K562 (cell line): ENCODE data around the gene FADS1. TPM values are rescaled to one million over a fixed set of nuclear protein-coding genes. Genes with fewer than 3 reads are reported as not detected.

Source experiments
- ATAC-seq: fragments of 200-7000 bp; cut with Tn5 transposase; 3 replicates; pipeline ENCODE4 v1.9.1; 2020; ENCODE audit warnings: moderate library complexity
- BruUV-seq: library from RNA; stranded (reverse); fragments of 400-500 nt; replicated peaks from 2 replicates; lab custom pipeline; 2021; lab: Mats Ljungman, UMichigan
- CTCF ChIA-PET: fragments of 300-600 bp; formaldehyde crosslinking; extraction: SDS; loops from one replicate; lab custom pipeline; 2021; ENCODE audit warnings: low intra/inter-chr PET ratio; lab: Yijun Ruan, JAX
- POLR2A ChIA-PET: fragments of 300-600, 350-650 bp; sonication (Branson Sonifier 250); formaldehyde crosslinking; extraction: SDS; loops from one replicate; lab custom pipeline; 2021; ENCODE audit warnings: antibody characterized with exemption, inconsistent platforms; lab: Yijun Ruan, JAX
- DNase-seq, 4 experiments: peaks; one replicate each; pipeline versions ENCODE4 v3.0.0 to v3.0.0-alpha.2; 2011 to 2018; ENCODE audit warnings: low spot score in 3 of 4, mixed read lengths in 3 of 4; ENCODE audit errors: extremely low read depth in 1 of 4
- FAIRE-seq: peaks from 2 replicates; lab custom pipeline; 2011; peaks lifted over from hg19 to GRCh38; lab: Jason Lieb, UNC
- H2AFZ ChIP-seq: 2 replicates; pipeline ENCODE4 v1.6.0; 2011; ENCODE audit warnings: low read depth, low read length, control low read depth, inconsistent platforms
- H3K27ac ChIP-seq: fragments of 200-600 bp; 3 replicates; pipeline ENCODE4 v1.8.0; 2011; ENCODE audit warnings: low read depth, mild to moderate bottlenecking, control low read depth, inconsistent platforms, low read length, moderate library complexity, mixed read lengths; ENCODE audit errors: extremely low read depth
- H3K27me3 ChIP-seq, 2 experiments: fragments of 300-600 bp in 1 of 2; 2 replicates in 1 of 2; 3 replicates in 1 of 2; pipeline versions ENCODE4 v1.6.0 to v1.8.0; 2011; ENCODE audit warnings: inconsistent platforms in 2 of 2, low read length in 2 of 2, mild to moderate bottlenecking in 1 of 2, mixed read lengths in 1 of 2, moderate library complexity in 1 of 2; ENCODE audit not compliant: control insufficient read depth in 2 of 2, insufficient read depth in 2 of 2
- H3K36me3 ChIP-seq: fragments of 300-600 bp; 3 replicates; pipeline ENCODE4 v1.8.0; 2011; ENCODE audit warnings: mild to moderate bottlenecking, low read length, inconsistent platforms; ENCODE audit not compliant: control insufficient read depth, insufficient read depth
- H3K4me1 ChIP-seq, 2 experiments: fragments of 200-600 bp in 1 of 2; replicated peaks in 1 of 2; 2 replicates in 1 of 2; 3 replicates in 1 of 2; pipeline versions ENCODE4 v1.5.1 to v1.8.0; 2011; ENCODE audit warnings: inconsistent platforms in 2 of 2, low read length in 2 of 2, mild to moderate bottlenecking in 1 of 2, mixed read lengths in 1 of 2, moderate library complexity in 1 of 2; ENCODE audit not compliant: control insufficient read depth in 2 of 2, insufficient read depth in 2 of 2
- H3K4me2 ChIP-seq: 2 replicates; pipeline ENCODE4 v1.6.1; 2011; ENCODE audit warnings: low read length, control low read depth, inconsistent platforms, mixed read lengths; ENCODE audit not compliant: insufficient read depth
- H3K4me3 ChIP-seq: fragments of 200-600 bp; sonication (generic), shearing (Covaris generic); 2 replicates; pipeline ENCODE4 v1.5.1; 2016; ENCODE audit warnings: control low read depth, inconsistent platforms
- H3K79me2 ChIP-seq: fragments of 200-600 bp; 3 replicates; pipeline ENCODE4 v1.8.0; 2011; ENCODE audit warnings: low read length, inconsistent platforms; ENCODE audit not compliant: control insufficient read depth, insufficient read depth
- H3K9ac ChIP-seq, 2 experiments: 2 replicates each; pipeline versions ENCODE4 v1.6.0 to v1.6.1; 2011; ENCODE audit warnings: low read depth in 2 of 2, low read length in 2 of 2, control low read depth in 1 of 2, inconsistent platforms in 1 of 2, mild to moderate bottlenecking in 1 of 2, mixed read lengths in 1 of 2; ENCODE audit not compliant: insufficient read depth in 1 of 2
- H3K9me1 ChIP-seq: one replicate; pipeline ENCODE4 v1.6.0; 2011; ENCODE audit warnings: inconsistent platforms, mild to moderate bottlenecking, low read length, moderate library complexity; ENCODE audit not compliant: control insufficient read depth, insufficient read depth
- H3K9me3 ChIP-seq: replicated peaks from 2 replicates; pipeline ENCODE4 v1.5.1; 2011; ENCODE audit warnings: low read depth, low read length, inconsistent platforms; ENCODE audit not compliant: control insufficient read depth, insufficient read depth
- H4K20me1 ChIP-seq: replicated peaks from 2 replicates; pipeline ENCODE4 v1.6.1; 2011; ENCODE audit warnings: low read length, inconsistent platforms, mixed read lengths; ENCODE audit not compliant: control insufficient read depth, insufficient read depth
- ADNP ChIP-seq: fragments of 200-800 bp; sonication (Bioruptor generic); IDR thresholded peaks from 2 replicates; pipeline ENCODE4 v1.6.1; 2016; ENCODE audit warnings: missing genetic modification characterization, missing compliant biosample characterization
- BDP1 ChIP-seq: IDR thresholded peaks from 3 replicates; pipeline ENCODE4 v1.6.1; 2011; ENCODE audit not compliant: insufficient read length, insufficient read depth
- BRCA1 ChIP-seq, 2 experiments: fragments of 450-650 bp in 1 of 2; sonication (generic) in 1 of 2; formaldehyde crosslinking in 1 of 2; IDR thresholded peaks; 2 replicates each; pipeline versions ENCODE4 v1.5.0 to v1.6.1; 2017 to 2020; ENCODE audit warnings: mild to moderate bottlenecking in 1 of 2, missing genetic modification reagents in 1 of 2
- CEBPB ChIP-seq: fragments of 450-650 bp; IDR thresholded peaks from 2 replicates; pipeline ENCODE4 v1.6.1; 2016; ENCODE audit warnings: missing genetic modification characterization, missing compliant biosample characterization
- CEBPG ChIP-seq, 3 experiments: fragments of 200-800 bp in 1 of 3; sonication (Bioruptor generic) in 1 of 3; sonication (generic) in 1 of 3; formaldehyde crosslinking in 1 of 3; IDR thresholded peaks in 2 of 3; conservative IDR thresholded peaks in 1 of 3; 2 replicates each; pipeline versions ENCODE4 v1.6.1 to v1.8.0; 2016 to 2022; ENCODE audit warnings: missing compliant biosample characterization in 2 of 3, missing genetic modification characterization in 2 of 3, mild to moderate bottlenecking in 1 of 3, missing genetic modification reagents in 1 of 3
- ESRRA ChIP-seq: fragments of 450-650 bp; IDR thresholded peaks from 2 replicates; pipeline ENCODE4 v1.6.1; 2014; ENCODE audit warnings: low read depth, mild to moderate bottlenecking, moderate library complexity, borderline replicate concordance
- EZH2 ChIP-seq: IDR thresholded peaks from 2 replicates; pipeline ENCODE4 v1.6.1; 2012; ENCODE audit warnings: low read depth, mild to moderate bottlenecking, inconsistent platforms, low read length, borderline replicate concordance
- KLF1 ChIP-seq: fragments of 450-650 bp; IDR thresholded peaks from 2 replicates; pipeline ENCODE4 v1.6.1; 2016; ENCODE audit warnings: missing genetic modification characterization, missing compliant biosample characterization
- MAFG ChIP-seq: fragments of 450-650 bp; conservative IDR thresholded peaks from 2 replicates; pipeline ENCODE4 v1.6.1; 2016; ENCODE audit warnings: missing genetic modification characterization, missing compliant biosample characterization
- OTX1 ChIP-seq: fragments of 450-650 bp; formaldehyde crosslinking; IDR thresholded peaks from 2 replicates; pipeline ENCODE4 v1.4.0; 2022; ENCODE audit warnings: mild to moderate bottlenecking
- PHF20 ChIP-seq: fragments of 450-650 bp; IDR thresholded peaks from 2 replicates; pipeline ENCODE4 v1.6.1; 2018; ENCODE audit not compliant: partially characterized antibody
- PTBP1 ChIP-seq: fragments of 200-400 bp; formaldehyde crosslinking; IDR thresholded peaks from 2 replicates; pipeline ENCODE4 v1.6.1; 2017; ENCODE audit warnings: low read depth, low read length
- RBM25 ChIP-seq: fragments of 200-400 bp; formaldehyde crosslinking; IDR thresholded peaks from 2 replicates; pipeline ENCODE4 v1.6.1; 2018; ENCODE audit warnings: low read length, low read depth, moderate library complexity; ENCODE audit not compliant: severe bottlenecking
- RUNX1 ChIP-seq: sonication (generic); IDR thresholded peaks from 2 replicates; pipeline ENCODE4 v1.6.1; 2016; ENCODE audit warnings: antibody characterized with exemption, low read depth
- SRF ChIP-seq, 2 experiments: fragments of 250-450, 450-650 bp in 1 of 2; sonication (Bioruptor Pico) in 1 of 2; sonication (generic) in 1 of 2; formaldehyde crosslinking; IDR thresholded peaks; 2 replicates each; pipeline versions ENCODE4 v1.5.0 to v1.5.1; 2020 to 2022; ENCODE audit warnings: mild to moderate bottlenecking in 1 of 2, missing genetic modification reagents in 1 of 2
- U2AF2 ChIP-seq: fragments of 200-400 bp; formaldehyde crosslinking; optimal IDR thresholded peaks from 2 replicates; pipeline ENCODE3; 2017; ENCODE audit warnings: low read depth, mild to moderate bottlenecking, low read length
- ZNF146 ChIP-seq: IDR thresholded peaks from one replicate; pipeline ENCODE4 v1.6.1; 2018; ENCODE audit warnings: missing compliant biosample characterization; ENCODE audit not compliant: unreplicated experiment
- ZNF3 ChIP-seq: fragments of 250-450 bp; sonication (Bioruptor Pico); IDR thresholded peaks from 2 replicates; pipeline ENCODE4 v1.5.0; 2021; ENCODE audit warnings: mild to moderate bottlenecking, moderate library complexity
- WGBS: fragments of 100-300 bp; shearing (Covaris generic); methylation state at CpG from one replicate; pipeline ENCODE4 v1.1.6; 2016; ENCODE audit warnings: low coverage, mixed read lengths; ENCODE audit not compliant: insufficient coverage; ENCODE audit errors: missing lambda C conversion rate; 5-methylcytosine and 5-hydroxymethylcytosine counted together
- in situ Hi-C: fragments of 300-500 bp; cut with MboI; formaldehyde crosslinking; loops from 4 replicates; pipeline ENCODE4 v1.15.0; 2018; ENCODE audit warnings: inconsistent platforms, mixed read lengths
- intact Hi-C: fragments of 100-400 bp; cut with micrococcal nuclease; formaldehyde crosslinking; loops from 2 replicates; pipeline ENCODE4 v1.14.2; 2022
- polyA plus RNA-seq, 8 experiments: library from polyadenylated mRNA; depleted of rRNA in 4 of 8; stranded (reverse) in 5 of 8; unstranded in 3 of 8; fragments of >200 nt; fragmentation: Nextera tagmentation in 2 of 8; fragmentation: Illumina TruSeq in 1 of 8; extraction: Ambion mirVana in 2 of 8; extraction: Trizol in 1 of 8; gene quantifications; 2 replicates each; pipeline versions ENCODE4 v1.2.1 to v1.2.3, GENCODE V29; 2011 to 2014; ENCODE audit warnings: inconsistent platforms in 1 of 8, missing spikeins in 1 of 8
- total RNA-seq, 7 experiments: library from RNA; depleted of rRNA in 6 of 7; stranded (reverse); fragments of >200 nt in 6 of 7; fragmentation: Illumina TruSeq in 2 of 7; extraction: Trizol in 2 of 7; gene quantifications; 2 replicates each; pipeline versions ENCODE4 v1.2.1 to v1.2.3, GENCODE V29; 2011 to 2021; ENCODE audit warnings: low replicate concordance in 1 of 7
- TF ChIP-seq, protein P1 (sequence below): fragments of 450-650 bp; IDR thresholded peaks from 2 replicates; pipeline ENCODE4 v1.6.1; 2014; ENCODE audit warnings: low read depth, mild to moderate bottlenecking, moderate library complexity, borderline replicate concordance

Gene FADS1
- total and polyA plus RNA-seq, 9 of the 15 experiments (the other 6 are each of a cell fraction or from before 2014, with no cell fraction given): 110 to 864 (median 364) TPM

DNA sequence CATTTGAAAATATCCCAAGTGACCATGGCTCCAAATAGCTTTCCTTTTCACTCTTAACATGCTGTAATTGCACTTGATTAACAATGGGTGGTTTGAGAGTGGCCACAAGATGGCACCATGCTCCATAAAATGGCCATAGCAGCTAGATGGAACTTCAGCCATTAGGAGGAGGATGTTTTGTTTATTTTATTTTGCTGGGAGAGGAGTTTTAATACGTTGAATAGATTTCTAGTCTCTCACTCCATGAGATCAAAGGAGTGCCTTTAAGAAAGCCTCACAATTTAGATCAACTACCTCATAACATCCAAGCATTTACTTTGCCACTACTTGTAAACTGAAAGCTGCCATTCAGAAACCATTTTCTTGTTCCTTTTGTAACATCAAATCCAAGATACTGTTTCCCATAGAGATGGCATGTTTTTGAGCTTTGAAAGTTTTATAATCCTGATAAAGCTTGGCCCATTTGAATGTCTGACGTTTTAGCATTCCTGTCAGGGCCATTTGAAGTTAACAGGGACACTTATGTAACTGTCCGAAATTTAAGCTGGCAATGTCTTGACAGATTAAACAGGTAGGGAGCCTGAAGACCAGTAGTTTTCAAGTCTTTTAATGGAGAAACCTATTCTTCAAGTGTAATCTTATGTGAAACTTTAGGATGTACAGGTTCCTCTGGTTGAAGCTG is 19.4 kb downstream of the FADS1 start:
- ATAC-seq (peak; percentile 43), FAIRE-seq (peak; percentile 82), DNase-seq (peak in 2 of 4 experiments; percentile 64 to 88)
- peak overlapping the region; percentile 65 for H3K27ac ChIP-seq
- ChIA-PET POLR2A (interaction anchor here (0.6 to 4.2 kb wide), 27 partner anchors 9 to 508 kb away, joined by 3 to 48 read pairs (median 4); partner anchors contain the start of genes BEST1 and INCENP), CTCF (interaction anchor here (0.6 to 2.0 kb wide), 10 partner anchors 20 to 581 kb away, joined by 3 to 10 read pairs (median 5); partner anchors contain the start of gene FADS3)
- peaks cover 78% of the 10 kb centered on the region for H3K79me2 ChIP-seq
- peaks cover 41 to 58% of the 10 kb centered on the region in 2 experiments for H3K4me1 ChIP-seq
- H3K4me3 ChIP-seq: no peak overlapping the region
- 35% methylated on average over 3 of the region's 3 CpGs for WGBS
- no peaks in the 10 kb centered on the region for H3K27me3 ChIP-seq
- in situ Hi-C loops (loop anchor here (5.0 kb wide), 1 partner anchor 155 kb away; the partner anchor contains the start of gene BEST1), intact Hi-C loops (loop anchor here (2.0 kb wide), 5 partner anchors 73 to 311 kb away; partner anchors contain the start of gene FADS3)
- peaks cover 3% of the 10 kb centered on the region for H4K20me1 ChIP-seq
- H3K9me1 ChIP-seq: peaks cover 3% of the 10 kb centered on the region
- no peak overlapping the region for H3K4me2 ChIP-seq
- peaks cover 82% of the 10 kb centered on the region for H3K36me3 ChIP-seq
- peak overlapping the region in 1 of 2 experiments; percentile 39; a peak in 2 of 4 replicates for H3K9ac ChIP-seq
- H3K9me3 ChIP-seq: no peaks in the 10 kb centered on the region
- no TSS peak for BruUV-seq
- H2AFZ ChIP-seq: no peak overlapping the region
- no peak for TF ChIP-seq ESRRA
- 0 out of 2 replicates have a peak, but pooled peaks have one; percentile 5 for TF ChIP-seq ZNF3
- TF ChIP-seq EZH2: no peak
- TF ChIP-seq CEBPG (CRISPR knock-in tag; IDR thresholded peaks at IDR 0.05): no peak
- no peak for TF ChIP-seq CEBPG (tag; conservative IDR thresholded peaks at IDR 0.05 in 1 of 2, IDR thresholded peaks at IDR 0.05 in 1 of 2)
- TF ChIP-seq CEBPB (tag): no peak
- no peak for TF ChIP-seq ADNP (tag)
- TF ChIP-seq, protein P1, sequence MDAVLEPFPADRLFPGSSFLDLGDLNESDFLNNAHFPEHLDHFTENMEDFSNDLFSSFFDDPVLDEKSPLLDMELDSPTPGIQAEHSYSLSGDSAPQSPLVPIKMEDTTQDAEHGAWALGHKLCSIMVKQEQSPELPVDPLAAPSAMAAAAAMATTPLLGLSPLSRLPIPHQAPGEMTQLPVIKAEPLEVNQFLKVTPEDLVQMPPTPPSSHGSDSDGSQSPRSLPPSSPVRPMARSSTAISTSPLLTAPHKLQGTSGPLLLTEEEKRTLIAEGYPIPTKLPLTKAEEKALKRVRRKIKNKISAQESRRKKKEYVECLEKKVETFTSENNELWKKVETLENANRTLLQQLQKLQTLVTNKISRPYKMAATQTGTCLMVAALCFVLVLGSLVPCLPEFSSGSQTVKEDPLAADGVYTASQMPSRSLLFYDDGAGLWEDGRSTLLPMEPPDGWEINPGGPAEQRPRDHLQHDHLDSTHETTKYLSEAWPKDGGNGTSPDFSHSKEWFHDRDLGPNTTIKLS: no peak
- no peak for TF ChIP-seq PTBP1
- TF ChIP-seq RUNX1: no peak
- no peak for TF ChIP-seq PHF20
- TF ChIP-seq KLF1 (tag): no peak
- no peak for TF ChIP-seq BDP1
- no peak for TF ChIP-seq BRCA1 (IDR thresholded peaks at IDR 0.05)
- TF ChIP-seq BRCA1 (CRISPR knock-in tag; IDR thresholded peaks at IDR 0.05): no peak
- no peak for TF ChIP-seq ZNF146 (CRISPR knock-in tag)
- TF ChIP-seq MAFG: no peak
- peak; percentile 28 for TF ChIP-seq RBM25
- no peak for TF ChIP-seq U2AF2
- no peak; a peak in 1 of 4 replicates for TF ChIP-seq SRF (CRISPR knock-in tag; IDR thresholded peaks at IDR 0.05)
- no peak for TF ChIP-seq OTX1 (CRISPR knock-in tag)
